Ramos (cell line): Measurements from ENCODE around the gene GPR137B.
"Not testable (repeated sequence)": the region's sequence is repeated elsewhere in the genome, so short reads cannot be mapped to it uniquely, and the experiment has no call there.

Source experiments
- in situ Hi-C: fragments of 300-500 bp; cut with MboI; formaldehyde crosslinking; loops from one replicate; pipeline ENCODE4 v1.14.3; 2022; ENCODE audit warnings: low sequenced_read_pairs; ENCODE audit not compliant: unreplicated experiment

Gene GPR137B

GRCh38 chr1:236156512-236157208, 14.3 kb downstream of the GPR137B start:
- in situ Hi-C loops, result no loop called here

DNA sequence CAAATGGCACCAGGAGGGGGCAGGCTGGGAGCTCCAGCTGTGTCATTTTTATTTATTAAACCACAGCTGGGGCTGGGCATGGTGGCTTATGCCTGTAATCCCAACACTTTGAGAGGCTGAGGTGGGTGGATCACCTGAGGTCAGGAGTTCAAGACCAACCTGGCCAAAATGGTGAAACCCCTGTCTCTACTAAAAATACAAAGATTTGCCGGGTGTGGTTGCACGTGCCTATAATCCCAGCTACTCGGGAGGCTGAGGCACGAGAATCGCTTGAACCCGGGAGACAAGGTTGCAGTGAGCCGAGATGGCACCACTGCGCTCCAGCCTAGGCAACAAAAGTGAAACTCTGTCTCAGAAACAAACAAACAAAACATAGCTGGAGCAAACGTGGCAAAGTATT, 15.7 kb downstream of the GPR137B start:
- in situ Hi-C loops, result not testable (repeated sequence)

- in situ Hi-C loops, result no loop called here
Observed at GRCh38 chr1:236158719-236159118, 16.4 kb downstream of the GPR137B start.

- in situ Hi-C loops, result no loop called here
Observed at GRCh38 chr1:236159704-236160539, 17.6 kb downstream of the GPR137B start.

GRCh38 chr1:236160540-236161127, 18.3 kb downstream of the GPR137B start:
- in situ Hi-C loops, result no loop called here

DNA sequence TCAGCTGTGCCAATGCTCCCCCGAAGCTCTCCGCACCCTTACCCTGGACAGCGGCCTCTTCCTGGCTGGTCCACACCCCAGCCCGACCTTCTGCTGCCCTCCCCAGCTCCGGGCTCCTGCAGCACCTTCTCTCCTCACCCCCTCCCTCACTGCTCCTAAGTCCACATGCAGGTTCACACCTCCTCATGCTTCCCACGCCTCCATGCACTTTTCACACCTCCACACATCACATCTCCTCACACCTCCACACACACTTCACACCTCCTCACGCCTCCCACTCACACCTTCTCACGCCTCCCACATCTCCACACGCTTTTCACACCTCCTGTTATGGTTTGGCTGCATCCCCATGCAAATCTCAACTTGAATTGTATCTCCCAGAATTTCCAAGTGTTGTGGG, 18.9 kb downstream of the GPR137B start:
- in situ Hi-C loops, result no loop called here

GRCh38 chr1:236161755-236162154, 19.4 kb downstream of the GPR137B start:
- in situ Hi-C loops, result not testable (repeated sequence)

DNA sequence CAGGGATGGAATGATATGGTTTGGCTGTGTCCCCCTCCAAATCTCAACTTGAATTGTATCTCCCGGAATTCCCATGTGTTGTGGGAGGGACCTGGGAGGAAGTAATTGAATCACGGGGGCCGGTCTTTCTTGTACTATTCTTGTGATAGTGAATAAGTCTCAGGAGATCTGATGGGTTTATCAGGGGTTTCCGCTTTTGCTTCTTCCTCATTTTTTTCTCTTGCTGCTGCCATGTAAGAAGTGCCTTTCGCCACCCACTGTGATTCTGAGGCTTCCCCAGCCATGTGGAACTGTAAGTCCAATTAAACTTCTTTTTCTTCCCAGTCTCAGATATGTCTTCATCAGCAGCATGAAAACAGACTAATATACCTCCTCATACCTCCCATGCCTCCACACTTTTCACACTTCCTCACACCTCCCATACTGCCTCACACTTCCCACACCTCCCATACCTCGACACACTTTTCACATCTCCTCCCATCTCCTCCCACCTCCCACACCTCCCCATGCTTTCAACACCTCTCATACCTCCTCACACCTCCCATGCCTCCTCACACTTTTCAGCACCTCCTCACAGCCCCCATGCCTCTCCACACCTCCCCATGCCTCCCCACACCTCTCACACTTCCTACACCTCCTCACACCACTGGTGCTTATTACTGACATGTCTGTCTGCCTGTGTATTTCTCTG, 21.3 kb downstream of the GPR137B start:
- in situ Hi-C loops, result no loop called here

DNA sequence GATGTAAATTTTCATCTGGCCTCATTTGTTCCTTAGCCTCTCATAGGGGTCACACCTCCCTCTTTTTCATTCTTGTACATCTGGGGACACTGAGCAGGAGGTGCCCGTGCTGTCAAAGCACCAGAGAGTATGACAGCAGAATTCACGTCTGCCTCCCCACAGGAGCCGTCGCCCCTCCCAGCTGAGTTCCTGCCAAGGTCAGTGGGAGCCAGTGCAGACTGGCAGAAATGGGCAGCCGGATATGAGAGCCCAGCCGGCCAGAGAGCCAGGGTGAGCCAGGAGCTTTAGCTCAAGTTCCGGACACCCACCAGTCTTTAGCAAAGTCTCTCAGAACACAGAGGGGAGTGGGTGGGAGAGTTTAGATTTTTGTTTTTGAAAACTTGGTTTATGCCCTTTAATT, 21.9 kb downstream of the GPR137B start:
- in situ Hi-C loops, result no loop called here

DNA sequence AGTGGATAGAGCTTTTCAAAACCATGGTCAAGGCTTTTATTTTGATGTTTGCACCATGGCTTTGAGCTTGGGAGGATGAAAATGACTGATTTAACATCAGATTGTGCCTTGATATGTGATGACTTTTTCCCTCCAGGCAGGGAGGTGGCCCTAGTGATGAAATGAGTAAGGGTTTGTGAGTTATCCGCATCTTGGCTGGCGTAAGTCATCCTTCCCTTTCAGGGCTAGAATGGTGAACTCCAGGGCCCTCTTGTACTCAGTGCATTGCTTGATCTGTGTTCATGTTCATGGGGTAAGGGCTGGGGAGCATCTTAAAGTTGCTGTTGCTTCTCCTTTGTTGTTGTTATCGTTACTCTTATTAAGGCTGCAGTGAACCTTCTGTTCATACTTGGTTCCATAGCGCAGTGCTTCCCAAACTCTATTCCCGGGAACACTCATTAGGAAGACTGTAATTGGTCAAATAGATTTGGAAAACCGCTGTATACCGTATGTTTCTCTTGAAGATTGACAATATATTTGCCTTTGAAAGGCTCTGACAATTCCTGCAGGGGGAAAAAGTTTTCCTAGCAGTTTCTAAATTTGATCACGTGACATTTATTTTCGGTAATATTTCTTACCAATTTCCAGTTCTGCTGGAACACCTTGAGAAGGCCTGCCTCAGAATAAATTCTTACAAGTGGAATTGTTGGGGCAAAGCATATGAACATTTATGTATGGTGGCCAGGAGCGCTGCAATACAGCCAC, 23.1 kb downstream of the GPR137B start:
- in situ Hi-C loops, result no loop called here

DNA sequence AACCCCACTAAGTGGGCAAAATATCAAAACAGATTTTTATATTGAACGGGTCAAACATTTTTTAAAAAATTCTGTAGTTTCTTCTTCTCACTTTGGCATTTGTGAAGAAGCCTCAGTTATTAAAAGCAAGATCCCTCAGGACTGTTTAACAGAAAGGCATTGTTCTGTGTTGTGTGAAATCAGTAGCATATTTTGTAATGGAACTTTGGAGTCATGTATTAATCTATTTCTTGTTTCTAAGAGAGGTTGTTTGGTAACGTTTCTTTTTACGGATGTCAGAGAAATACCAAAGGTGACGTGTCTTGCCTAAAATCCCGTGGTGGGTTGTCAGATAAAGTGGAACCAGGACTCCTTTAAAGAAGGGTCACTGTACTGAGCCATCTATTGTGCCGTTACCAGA, 23.7 kb downstream of the GPR137B start:
- in situ Hi-C loops, result no loop called here

- in situ Hi-C loops, result no loop called here
Observed at GRCh38 chr1:236167154-236167553, 24.8 kb downstream of the GPR137B start.

- in situ Hi-C loops, result no loop called here
Observed at GRCh38 chr1:236167578-236167977, 25.2 kb downstream of the GPR137B start.

- in situ Hi-C loops, result no loop called here
Observed at GRCh38 chr1:236168716-236169429, 26.5 kb downstream of the GPR137B start.

DNA sequence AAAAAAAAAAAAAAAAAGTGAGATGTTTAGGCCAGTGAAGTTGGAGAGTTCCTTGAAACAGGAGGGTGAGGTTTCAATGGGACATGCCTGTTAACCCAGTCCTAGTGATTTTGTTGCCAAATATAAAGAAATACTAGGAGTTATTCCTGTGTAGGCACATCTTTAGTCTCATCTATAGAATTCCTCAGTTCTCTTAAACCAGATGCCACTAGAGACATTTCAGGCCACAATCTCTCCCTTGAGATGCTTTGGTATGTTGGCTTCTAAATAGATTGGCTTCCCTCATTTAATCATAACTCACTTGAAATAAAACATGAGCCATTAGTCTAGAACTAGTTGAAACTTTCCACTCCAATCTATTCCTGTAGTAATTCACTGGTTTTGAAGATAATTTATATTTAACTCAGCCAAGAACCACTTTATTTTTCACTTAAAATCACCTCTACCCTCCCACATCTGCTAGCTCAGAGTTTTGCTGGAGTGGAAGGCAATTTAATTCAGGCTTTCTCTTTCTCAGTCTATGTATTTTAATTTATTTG, 29.8 kb downstream of the GPR137B start:
- in situ Hi-C loops, result no loop called here

DNA sequence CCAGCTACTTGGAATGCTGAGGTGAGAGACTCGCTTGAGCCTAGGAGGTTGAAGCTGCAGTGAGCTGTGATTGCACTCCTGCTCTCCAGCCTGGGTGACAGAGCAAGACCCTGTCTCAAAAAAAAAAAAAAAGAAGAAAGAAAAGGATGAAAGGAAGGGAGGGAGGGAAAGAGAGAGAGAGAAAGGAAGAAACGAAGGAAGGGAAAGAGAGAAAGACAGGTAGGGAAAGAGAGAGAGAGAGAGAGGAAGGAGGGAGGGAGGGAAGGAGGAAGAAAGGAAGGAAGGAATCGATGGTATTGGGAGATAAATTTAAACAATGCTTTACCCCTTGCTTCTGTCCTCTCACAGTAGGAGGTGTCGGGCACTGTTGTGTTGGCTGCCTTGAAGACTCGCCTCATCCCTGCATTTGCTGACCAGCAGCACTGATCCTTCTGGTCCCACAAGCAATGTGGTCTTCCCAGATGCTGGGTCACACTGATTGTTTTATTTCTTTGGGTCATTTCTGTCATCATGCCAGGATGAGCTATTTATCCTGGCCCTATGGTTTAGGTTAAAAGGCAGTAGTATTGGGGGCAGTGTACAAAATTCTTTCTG, 30.9 kb downstream of the GPR137B start:
- in situ Hi-C loops, result no loop called here

GRCh38 chr1:236175642-236176336, 33.5 kb downstream of the GPR137B start:
- in situ Hi-C loops, result no loop called here
